22Rv1 (cell line): ENCODE data around the gene VWC2.

ENCODE experiments used
- ZFX ChIP-seq: fragments of 450-650 bp; IDR thresholded peaks from 2 replicates; pipeline ENCODE4 v1.6.1; 2017; ENCODE audit warnings: antibody characterized with exemption, borderline replicate concordance
- TF ChIP-seq, protein P1 (sequence below): fragments of 450-650 bp; IDR thresholded peaks from 2 replicates; pipeline ENCODE4 v1.5.1; 2017; ENCODE audit warnings: mild to moderate bottlenecking

DNA sequence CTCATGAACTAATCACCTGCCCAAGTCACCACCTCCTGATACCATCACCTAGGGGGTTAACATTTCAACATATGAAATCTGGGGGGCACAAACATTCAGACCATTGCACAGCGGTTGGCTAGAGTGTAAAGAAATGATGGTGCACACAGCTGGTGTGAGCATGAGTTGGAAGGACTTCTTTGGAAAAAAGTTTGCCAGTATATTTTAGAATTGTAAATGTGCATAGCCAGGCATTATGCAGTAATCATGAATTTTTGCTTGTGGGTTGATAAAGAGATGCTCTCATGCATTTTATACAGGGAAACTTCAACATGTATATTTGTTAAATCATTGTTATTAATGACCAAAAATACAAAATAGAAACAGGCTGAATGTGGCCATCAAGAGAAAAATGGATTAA, 100.0 kb downstream of the VWC2 start:
- TF ChIP-seq, protein P1, sequence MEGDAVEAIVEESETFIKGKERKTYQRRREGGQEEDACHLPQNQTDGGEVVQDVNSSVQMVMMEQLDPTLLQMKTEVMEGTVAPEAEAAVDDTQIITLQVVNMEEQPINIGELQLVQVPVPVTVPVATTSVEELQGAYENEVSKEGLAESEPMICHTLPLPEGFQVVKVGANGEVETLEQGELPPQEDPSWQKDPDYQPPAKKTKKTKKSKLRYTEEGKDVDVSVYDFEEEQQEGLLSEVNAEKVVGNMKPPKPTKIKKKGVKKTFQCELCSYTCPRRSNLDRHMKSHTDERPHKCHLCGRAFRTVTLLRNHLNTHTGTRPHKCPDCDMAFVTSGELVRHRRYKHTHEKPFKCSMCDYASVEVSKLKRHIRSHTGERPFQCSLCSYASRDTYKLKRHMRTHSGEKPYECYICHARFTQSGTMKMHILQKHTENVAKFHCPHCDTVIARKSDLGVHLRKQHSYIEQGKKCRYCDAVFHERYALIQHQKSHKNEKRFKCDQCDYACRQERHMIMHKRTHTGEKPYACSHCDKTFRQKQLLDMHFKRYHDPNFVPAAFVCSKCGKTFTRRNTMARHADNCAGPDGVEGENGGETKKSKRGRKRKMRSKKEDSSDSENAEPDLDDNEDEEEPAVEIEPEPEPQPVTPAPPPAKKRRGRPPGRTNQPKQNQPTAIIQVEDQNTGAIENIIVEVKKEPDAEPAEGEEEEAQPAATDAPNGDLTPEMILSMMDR, result no peak
- no peak for TF ChIP-seq ZFX
